DND-41 (cell line): ENCODE data around the gene BTBD16.
A peak's percentile ranks its signal among the peaks of the same experiment; 100 is the strongest.

Source experiments
- ATAC-seq: fragments of 200-7000 bp; cut with Tn5 transposase; 3 replicates; pipeline ENCODE4 v1.9.1; 2021; ENCODE audit warnings: low read depth; ENCODE audit not compliant: insufficient read depth
- DNase-seq: peaks from one replicate; pipeline ENCODE4 v3.0.0-alpha.2; 2020
- H2AFZ ChIP-seq: 2 replicates; pipeline ENCODE4 v1.6.0; 2012; ENCODE audit warnings: low read depth, low read length
- H3K27ac ChIP-seq: 2 replicates; pipeline ENCODE4 v1.5.1; 2012; ENCODE audit warnings: low read length, inconsistent platforms
- H3K27me3 ChIP-seq: fragments of 200-600 bp; sonication (generic); 2 replicates; pipeline ENCODE4 v1.6.0; 2012; ENCODE audit warnings: low read length, mild to moderate bottlenecking, inconsistent platforms; ENCODE audit not compliant: insufficient read depth, poor library complexity
- H3K36me3 ChIP-seq: 2 replicates; pipeline ENCODE4 v1.5.1; 2012; ENCODE audit warnings: low read length, inconsistent platforms; ENCODE audit not compliant: insufficient read depth
- H3K4me1 ChIP-seq: 2 replicates; pipeline ENCODE4 v1.5.1; 2012; ENCODE audit warnings: mild to moderate bottlenecking, low read length; ENCODE audit not compliant: insufficient read depth
- H3K4me2 ChIP-seq: 2 replicates; pipeline ENCODE4 v1.6.0; 2012; ENCODE audit warnings: mild to moderate bottlenecking, moderate library complexity, low read length, inconsistent platforms; ENCODE audit not compliant: insufficient read depth
- H3K4me3 ChIP-seq, 2 experiments: fragments of 200-600 bp in 1 of 2; shearing (Covaris generic) in 1 of 2; 2 replicates each; pipeline ENCODE4 v1.5.1; 2012 to 2016; ENCODE audit warnings: inconsistent platforms in 2 of 2, low read length in 2 of 2, mild to moderate bottlenecking in 2 of 2, low read depth in 1 of 2, moderate library complexity in 1 of 2
- H3K79me2 ChIP-seq: 2 replicates; pipeline ENCODE4 v1.6.0; 2012; ENCODE audit warnings: low read length, inconsistent platforms; ENCODE audit not compliant: insufficient read depth
- H3K9ac ChIP-seq: 2 replicates; pipeline ENCODE4 v1.6.0; 2012; ENCODE audit warnings: low read depth, mild to moderate bottlenecking, inconsistent platforms, low read length, moderate library complexity
- H3K9me3 ChIP-seq: 2 replicates; pipeline ENCODE4 v1.5.1; 2012; ENCODE audit warnings: low read length, moderate library complexity, mild to moderate bottlenecking, inconsistent platforms; ENCODE audit not compliant: insufficient read depth, severe bottlenecking
- H4K20me1 ChIP-seq: 2 replicates; pipeline ENCODE4 v1.6.0; 2012; ENCODE audit warnings: low read length; ENCODE audit not compliant: insufficient read depth
- CTCF ChIP-seq: IDR thresholded peaks from 2 replicates; pipeline ENCODE4 v1.5.1; 2012; ENCODE audit warnings: borderline replicate concordance, low read length, moderate library complexity, mild to moderate bottlenecking; ENCODE audit not compliant: poor library complexity, severe bottlenecking; ENCODE audit errors: extremely low read depth
- EZH2 ChIP-seq: IDR thresholded peaks from 3 replicates; pipeline ENCODE4 v1.6.1; 2012; ENCODE audit warnings: borderline replicate concordance, low read depth, mild to moderate bottlenecking, moderate library complexity, low read length, inconsistent platforms; ENCODE audit not compliant: severe bottlenecking

BTBD16 gene

GRCh38 chr10:122279725-122280141 is 8.6 kb downstream of the BTBD16 start:
- Histone ChIP-seq H3K4me1 (no peaks in the 10 kb centered on the region), H3K4me3 (no peak overlapping the region), H4K20me1 (0 out of 2 replicates have a peak, but pooled peaks cover 2% of the 10 kb centered on the region), H3K27me3 (no peaks in the 10 kb centered on the region), H2AFZ (no peak overlapping the region), H3K36me3 (no peaks in the 10 kb centered on the region), H3K9ac (no peak overlapping the region), H3K79me2 (no peaks in the 10 kb centered on the region), H3K27ac (no peak overlapping the region), H3K9me3 (no peaks in the 10 kb centered on the region), H3K4me2 (no peak overlapping the region)
- no peak for TF ChIP-seq EZH2
- TF ChIP-seq CTCF: peak; percentile 55
- no peak for ATAC-seq
- no peak for DNase-seq

DNA sequence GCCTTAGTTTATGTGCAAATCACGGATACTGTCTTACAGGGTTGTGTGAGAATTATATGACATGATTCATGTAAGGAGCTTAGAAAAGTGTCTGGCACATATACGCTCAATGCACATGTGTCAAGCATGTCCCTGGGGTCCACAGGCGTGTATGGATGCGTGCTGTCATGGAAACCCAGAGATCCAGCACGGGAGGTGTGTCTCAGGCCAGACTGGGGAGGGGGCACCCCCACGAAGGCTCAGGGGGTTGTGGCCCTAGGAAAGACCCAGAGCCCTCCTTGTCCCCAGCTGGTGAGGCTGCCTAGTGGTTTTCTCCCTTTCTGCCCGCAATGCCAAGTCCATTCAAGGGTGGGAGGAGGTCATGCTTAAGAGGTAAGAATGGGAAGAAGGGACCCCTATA is 9.1 kb downstream of the BTBD16 start:
- DNase-seq: no peak
- no peak for ATAC-seq
- H2AFZ ChIP-seq: no peak overlapping the region
- TF ChIP-seq EZH2 (no peak), CTCF (no peak)
- H3K4me3 ChIP-seq: no peak overlapping the region
- H3K4me1 ChIP-seq: no peaks in the 10 kb centered on the region
- H4K20me1 ChIP-seq: 0 out of 2 replicates have a peak, but pooled peaks cover 2% of the 10 kb centered on the region
- H3K27ac ChIP-seq: no peak overlapping the region
- no peak overlapping the region for H3K9ac ChIP-seq
- H3K79me2 ChIP-seq: no peaks in the 10 kb centered on the region
- H3K27me3 ChIP-seq: no peaks in the 10 kb centered on the region
- H3K9me3 ChIP-seq: no peaks in the 10 kb centered on the region
- no peak overlapping the region for H3K4me2 ChIP-seq
- no peaks in the 10 kb centered on the region for H3K36me3 ChIP-seq

DNA sequence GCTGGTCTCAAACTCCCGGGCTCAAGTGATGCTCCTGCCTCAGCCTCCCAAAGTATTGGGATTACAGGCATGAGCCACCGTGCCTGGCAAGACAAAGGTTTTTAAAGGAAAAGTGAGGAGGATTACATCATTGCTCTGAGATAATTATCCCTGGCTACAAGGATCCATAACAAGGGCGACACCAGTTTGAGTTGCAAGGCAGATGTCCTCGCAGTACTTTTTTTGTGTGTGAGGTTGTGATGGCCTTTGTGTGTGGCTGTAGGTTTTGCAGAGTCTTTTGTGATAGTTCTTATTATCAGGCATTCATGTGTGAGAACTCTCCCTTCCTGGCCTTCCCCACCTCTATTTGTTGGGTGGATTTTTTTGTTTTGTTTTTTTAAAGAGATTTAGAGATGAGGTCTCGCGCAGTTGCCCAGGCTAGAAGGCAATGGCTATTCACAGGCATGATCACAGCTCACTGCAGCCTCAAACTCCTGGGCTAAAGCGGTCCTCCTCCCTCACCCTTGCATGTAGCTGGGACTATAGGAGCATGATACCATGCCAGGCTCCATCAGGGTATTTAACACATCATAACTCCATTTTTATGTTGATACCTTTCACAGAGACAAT is 10.0 kb downstream of the BTBD16 start:
- ATAC-seq (no peak), DNase-seq (no peak)
- Histone ChIP-seq H3K9me3 (no peaks in the 10 kb centered on the region), H3K4me3 (no peak overlapping the region), H3K36me3 (no peaks in the 10 kb centered on the region), H3K4me2 (no peak overlapping the region), H2AFZ (no peak overlapping the region), H3K9ac (no peak overlapping the region), H3K27me3 (no peaks in the 10 kb centered on the region), H3K79me2 (no peaks in the 10 kb centered on the region), H4K20me1 (0 out of 2 replicates have a peak, but pooled peaks cover 2% of the 10 kb centered on the region), H3K27ac (no peak overlapping the region), H3K4me1 (no peaks in the 10 kb centered on the region)
- no peak for TF ChIP-seq CTCF
- no peak for TF ChIP-seq EZH2

- H3K4me3 ChIP-seq: no peak overlapping the region
- no peaks in the 10 kb centered on the region for H3K4me1 ChIP-seq
- H3K36me3 ChIP-seq: no peaks in the 10 kb centered on the region
- 0 out of 2 replicates have a peak, but pooled peaks cover 2% of the 10 kb centered on the region for H4K20me1 ChIP-seq
- no peak overlapping the region for H3K9ac ChIP-seq
- DNase-seq (no peak), ATAC-seq (no peak)
- H3K79me2 ChIP-seq: no peaks in the 10 kb centered on the region
- no peak overlapping the region for H2AFZ ChIP-seq
- H3K4me2 ChIP-seq: no peak overlapping the region
- no peaks in the 10 kb centered on the region for H3K27me3 ChIP-seq
- TF ChIP-seq CTCF (no peak), EZH2 (no peak)
- H3K9me3 ChIP-seq: no peaks in the 10 kb centered on the region
- H3K27ac ChIP-seq: no peak overlapping the region
Observed at GRCh38 chr10:122281751-122282150, 10.7 kb downstream of the BTBD16 start.
